Activated CD8-positive, alpha-beta T cell treated with anti-CD3 and anti-CD28 coated beads for 36 hours (primary cell): Measurements from ENCODE around the gene TDP1. TPM values are rescaled to one million over a fixed set of nuclear protein-coding genes. Genes with fewer than 3 reads are reported as not detected.

ENCODE experiments used
- ATAC-seq: fragments of 200-7000 bp; cut with Tn5 transposase; one replicate; pipeline ENCODE4 v1.10.0; 2021; ENCODE audit warnings: mild to moderate bottlenecking, moderate library complexity
- CTCF ChIA-PET: fragments of 350-600 bp; sonication (Branson Sonifier 250); formaldehyde crosslinking; loops from one replicate; lab custom pipeline; 2021; ENCODE audit warnings: antibody characterized with exemption; lab: Charles Lee
- POLR2A ChIA-PET: fragments of 350-600 bp; sonication (Branson Sonifier 250); formaldehyde crosslinking; loops from one replicate; lab custom pipeline; 2021; ENCODE audit warnings: antibody characterized with exemption; lab: Charles Lee
- DNase-seq: peaks from one replicate; pipeline ENCODE4 v3.0.0-alpha.2; 2020
- H3K27ac Mint-ChIP-seq: one replicate; pipeline ENCODE4 v1.8.0; 2021; ENCODE audit warnings: mild to moderate bottlenecking, mixed read lengths
- H3K27me3 Mint-ChIP-seq: one replicate; pipeline ENCODE4 v1.8.0; 2021; ENCODE audit warnings: mixed read lengths
- H3K36me3 Mint-ChIP-seq: one replicate; pipeline ENCODE4 v1.8.0; 2021; ENCODE audit warnings: low read depth, mixed read lengths
- H3K4me1 Mint-ChIP-seq: one replicate; pipeline ENCODE4 v1.8.0; 2021; ENCODE audit warnings: low read depth, mixed read lengths
- H3K4me3 Mint-ChIP-seq: one replicate; pipeline ENCODE4 v1.8.0; 2021; ENCODE audit warnings: mild to moderate bottlenecking, moderate library complexity, mixed read lengths
- H3K9me3 Mint-ChIP-seq: one replicate; pipeline ENCODE4 v1.8.0; 2021; ENCODE audit warnings: mixed read lengths
- CTCF ChIP-seq: fragments of 200-600 bp; IDR thresholded peaks from one replicate; pipeline ENCODE4 v1.8.0; 2022; ENCODE audit warnings: antibody characterized with exemption, mild to moderate bottlenecking
- intact Hi-C: fragments of 100-400 bp; cut with micrococcal nuclease; formaldehyde crosslinking; loops from one replicate; pipeline ENCODE4 v1.10.0; 2022
- total RNA-seq, 2 experiments: library from RNA; stranded (reverse); gene quantifications; one replicate each; pipeline ENCODE4 v1.2.3, GENCODE V29; 2021

Gene TDP1
- total RNA-seq, 2 experiments from 2014 or later, result 97.2 to 103 TPM

- ATAC-seq, result no peak
- Mint-ChIP-seq H3K36me3 (peaks cover 63% of the 10 kb centered on the region), H3K9me3 (no peaks in the 10 kb centered on the region), H3K27ac (no peak overlapping the region), H3K4me1 (peaks cover 10% of the 10 kb centered on the region), H3K4me3 (no peak overlapping the region), H3K27me3 (no peaks in the 10 kb centered on the region)
- no peak for TF ChIP-seq CTCF
- DNase-seq, result no peak
- POLR2A ChIA-PET, result no interaction called here
- CTCF ChIA-PET, result no interaction called here
- intact Hi-C loops, result no loop called here
These were observed 45.2 kb downstream of the TDP1 start for GRCh38 chr14:90000935-90001334.

- TF ChIP-seq CTCF, result no peak
- Mint-ChIP-seq H3K27me3 (no peaks in the 10 kb centered on the region), H3K4me1 (peaks cover 11% of the 10 kb centered on the region), H3K36me3 (peaks cover 57% of the 10 kb centered on the region), H3K9me3 (no peaks in the 10 kb centered on the region), H3K4me3 (no peak overlapping the region), H3K27ac (peak overlapping the region; percentile 15)
- ChIA-PET POLR2A (interaction anchor here (0.9 kb wide), 1 partner anchor 15 kb away, joined by 3 read pairs; no protein-coding TSS in a partner anchor), CTCF (interaction anchor here (2.6 kb wide), 1 partner anchor 30 kb away, joined by 11 read pairs; no protein-coding TSS in a partner anchor)
- intact Hi-C loops, result no loop called here
- peak; percentile 56 for ATAC-seq
- no peak for DNase-seq
These were observed 48.0 kb downstream of the TDP1 start for GRCh38 chr14:90003526-90004307.

DNA sequence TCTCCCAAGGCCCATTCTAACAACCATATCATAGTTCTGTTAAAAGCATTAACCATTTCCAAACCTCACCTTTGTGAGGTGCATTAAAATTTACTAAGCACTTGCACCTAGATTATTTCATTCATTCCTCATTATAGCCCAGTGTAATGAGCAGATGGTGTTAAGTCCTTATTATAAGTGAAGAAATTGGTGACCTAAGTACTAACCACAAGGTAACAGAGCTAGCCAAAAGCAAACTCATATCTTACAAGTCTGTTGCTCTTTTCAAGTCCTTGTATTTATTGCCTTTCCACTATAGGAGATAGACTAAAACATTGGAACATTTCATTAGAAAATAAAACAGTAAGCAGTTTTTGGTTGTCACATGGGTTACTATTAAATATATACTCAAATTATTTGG, 49.7 kb downstream of the TDP1 start:
- ATAC-seq, result no peak
- intact Hi-C loops, result no loop called here
- TF ChIP-seq CTCF, result no peak
- H3K9me3 Mint-ChIP-seq, result no peaks in the 10 kb centered on the region
- ChIA-PET POLR2A (no interaction called here), CTCF (interaction anchor here (3.6 to 3.9 kb wide), 2 partner anchors 32 to 66 kb away, joined by 11 to 18 read pairs; no protein-coding TSS in a partner anchor)
- peaks cover 65% of the 10 kb centered on the region for H3K36me3 Mint-ChIP-seq
- H3K27me3 Mint-ChIP-seq, result no peaks in the 10 kb centered on the region
- DNase-seq, result no peak
- no peak overlapping the region for H3K4me3 Mint-ChIP-seq
- H3K4me1 Mint-ChIP-seq, result peaks cover 11% of the 10 kb centered on the region
- H3K27ac Mint-ChIP-seq, result no peak overlapping the region

- no peak for DNase-seq
- H3K27me3 Mint-ChIP-seq, result no peaks in the 10 kb centered on the region
- TF ChIP-seq CTCF, result no peak
- no peak overlapping the region for H3K27ac Mint-ChIP-seq
- no peak for ATAC-seq
- POLR2A ChIA-PET, result no interaction called here
- H3K4me1 Mint-ChIP-seq, result peaks cover 11% of the 10 kb centered on the region
- H3K36me3 Mint-ChIP-seq, result peaks cover 69% of the 10 kb centered on the region
- CTCF ChIA-PET, result interaction anchor here (3.6 to 3.9 kb wide), 2 partner anchors 32 to 66 kb away, joined by 11 to 18 read pairs; no protein-coding TSS in a partner anchor
- H3K4me3 Mint-ChIP-seq, result no peak overlapping the region
- intact Hi-C loops, result no loop called here
- H3K9me3 Mint-ChIP-seq, result no peaks in the 10 kb centered on the region
These were observed 50.3 kb downstream of the TDP1 start for GRCh38 chr14:90005939-90006530.

GRCh38 chr14:90017371-90017770, 61.6 kb downstream of the TDP1 start:
- intact Hi-C loops, result no loop called here
- Mint-ChIP-seq H3K9me3 (no peaks in the 10 kb centered on the region), H3K27ac (no peak overlapping the region), H3K36me3 (peaks cover 63% of the 10 kb centered on the region), H3K4me3 (no peak overlapping the region), H3K4me1 (peaks cover 9% of the 10 kb centered on the region), H3K27me3 (no peaks in the 10 kb centered on the region)
- CTCF ChIA-PET, result interaction anchor here (1.3 to 3.0 kb wide), 2 partner anchors 19 to 44 kb away, joined by 4 to 11 read pairs; no protein-coding TSS in a partner anchor
- POLR2A ChIA-PET, result no interaction called here
- ATAC-seq (no peak), DNase-seq (no peak)
- no peak for TF ChIP-seq CTCF
